Upper lobe of right lung (tissue), 1 donor: Measurements from ENCODE around the gene C2orf72. TPM values are rescaled to one million over a fixed set of nuclear protein-coding genes. Genes with fewer than 3 reads are reported as not detected.
"Not testable (repeated sequence)": the region's sequence is repeated elsewhere in the genome, so short reads cannot be mapped to it uniquely, and the experiment has no call there.

Experiments used
- ATAC-seq: fragments of 200-7000 bp; cut with Tn5 transposase; one replicate; pipeline ENCODE4 v1.9.1; 2020; ENCODE audit warnings: mild to moderate bottlenecking, moderate library complexity
- DNase-seq: peaks from one replicate; pipeline ENCODE4 v3.0.0-alpha.2; 2020
- H3K27ac ChIP-seq: fragments of 200-600 bp; one replicate; pipeline ENCODE4 v1.8.0; 2022
- H3K27me3 ChIP-seq: fragments of 200-600 bp; one replicate; pipeline ENCODE4 v1.8.0; 2022; ENCODE audit warnings: mild to moderate bottlenecking
- H3K36me3 ChIP-seq: fragments of 200-600 bp; one replicate; pipeline ENCODE4 v1.8.0; 2022
- H3K4me1 ChIP-seq: fragments of 200-600 bp; one replicate; pipeline ENCODE4 v1.8.0; 2022
- H3K4me3 ChIP-seq: fragments of 200-600 bp; one replicate; pipeline ENCODE4 v1.8.0; 2022; ENCODE audit warnings: mild to moderate bottlenecking
- H3K9me3 ChIP-seq: fragments of 200-600 bp; one replicate; pipeline ENCODE4 v1.8.0; 2022
- CTCF ChIP-seq: fragments of 200-600 bp; IDR thresholded peaks from one replicate; pipeline ENCODE4 v1.8.0; 2022; ENCODE audit warnings: antibody characterized with exemption
- intact Hi-C: fragments of 100-400 bp; cut with DNase I; formaldehyde crosslinking; loops from one replicate; pipeline ENCODE4 v1.11.0; 2022
- total RNA-seq: library from RNA; stranded (reverse); fragmentation: NEBNext Ultra II Directional; extraction: Animal tissue kit (Norgen Biotek cat#: 25700); gene quantifications from one replicate; pipeline ENCODE4 v1.2.1, GENCODE V29; 2021
- donor health status: DM: no; HTN: yes; CAD: no; lungs with severe emphysema.

Gene C2orf72
- total RNA-seq, 1 donor from 2014 or later, result 1.5 TPM

- no peak for TF ChIP-seq CTCF
- ATAC-seq, result no peak
- DNase-seq, result no peak
- Histone ChIP-seq H3K27me3 (peaks cover 6% of the 10 kb centered on the region), H3K27ac (no peak overlapping the region), H3K9me3 (no peaks in the 10 kb centered on the region), H3K4me1 (no peaks in the 10 kb centered on the region), H3K36me3 (no peaks in the 10 kb centered on the region), H3K4me3 (no peak overlapping the region)
- intact Hi-C loops, result no loop called here
Observed at GRCh38 chr2:231001036-231001435, 36.3 kb upstream of the C2orf72 start.

DNA sequence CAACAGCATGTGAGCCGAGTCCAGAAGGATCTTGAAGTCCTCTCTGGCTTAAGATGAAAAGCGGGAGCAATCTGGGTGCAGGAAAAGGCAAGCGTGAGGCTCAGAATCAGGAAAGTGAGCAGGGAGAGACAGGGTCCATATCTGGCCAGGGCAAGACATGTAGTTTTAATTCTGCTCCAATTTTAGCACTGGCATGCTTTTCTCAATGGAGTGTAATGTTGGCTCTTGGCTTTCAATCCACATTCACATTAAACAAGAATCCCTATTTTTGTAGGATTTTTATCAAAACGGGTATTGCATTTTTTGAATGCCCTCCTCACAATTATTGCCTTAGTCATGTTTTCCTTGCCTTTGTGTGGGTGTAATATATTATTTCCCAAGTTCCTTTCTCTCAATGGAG, 35.4 kb upstream of the C2orf72 start:
- no peaks in the 10 kb centered on the region for H3K9me3 ChIP-seq
- no peak for ATAC-seq
- no peaks in the 10 kb centered on the region for H3K4me1 ChIP-seq
- TF ChIP-seq CTCF, result no peak
- no peak overlapping the region for H3K27ac ChIP-seq
- no peak for DNase-seq
- H3K36me3 ChIP-seq, result no peaks in the 10 kb centered on the region
- intact Hi-C loops, result no loop called here
- peaks cover 6% of the 10 kb centered on the region for H3K27me3 ChIP-seq
- H3K4me3 ChIP-seq, result no peak overlapping the region

GRCh38 chr2:231002641-231003040, 34.7 kb upstream of the C2orf72 start:
- Histone ChIP-seq H3K36me3 (no peaks in the 10 kb centered on the region), H3K4me1 (no peaks in the 10 kb centered on the region), H3K27ac (no peak overlapping the region), H3K4me3 (no peak overlapping the region), H3K9me3 (no peaks in the 10 kb centered on the region), H3K27me3 (peaks cover 6% of the 10 kb centered on the region)
- DNase-seq (no peak), ATAC-seq (no peak)
- intact Hi-C loops, result no loop called here
- TF ChIP-seq CTCF, result no peak

- peaks cover 6% of the 10 kb centered on the region for H3K27me3 ChIP-seq
Observed at GRCh38 chr2:231003186-231003585, 34.1 kb upstream of the C2orf72 start.

DNA sequence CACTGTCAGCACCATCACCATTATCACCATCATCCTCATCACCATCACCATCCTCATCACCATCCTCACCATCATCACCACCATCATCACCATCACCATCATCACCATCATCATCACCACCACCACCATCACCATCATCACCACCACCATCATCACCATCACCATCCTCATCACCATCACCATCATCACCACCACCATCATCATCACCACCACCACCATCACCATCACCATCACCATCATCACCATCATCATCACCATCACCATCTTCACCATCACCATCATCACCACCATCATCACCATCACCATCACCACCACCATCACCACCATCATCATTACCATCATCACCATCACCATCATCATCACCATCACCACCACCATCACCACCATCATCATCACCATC, 32.4 kb upstream of the C2orf72 start:
- DNase-seq, H3K4me1 ChIP-seq, intact Hi-C loops, H3K27ac ChIP-seq, H3K36me3 ChIP-seq, H3K9me3 ChIP-seq, ATAC-seq, H3K4me3 ChIP-seq, H3K27me3 ChIP-seq: not testable (repeated sequence)

More at GRCh38 chr2:231003186-231003585, 34.1 kb upstream of the C2orf72 start:
- H3K9me3 ChIP-seq, result no peaks in the 10 kb centered on the region
- no peak for DNase-seq
- no peaks in the 10 kb centered on the region for H3K36me3 ChIP-seq
- H3K27ac ChIP-seq, result no peak overlapping the region
- TF ChIP-seq CTCF, result no peak
- intact Hi-C loops, result no loop called here
- H3K4me1 ChIP-seq, result no peaks in the 10 kb centered on the region
- no peak for ATAC-seq
- no peak overlapping the region for H3K4me3 ChIP-seq

GRCh38 chr2:231007286-231008098, 29.8 kb upstream of the C2orf72 start:
- no peaks in the 10 kb centered on the region for H3K4me1 ChIP-seq
- H3K27ac ChIP-seq, result no peak overlapping the region
- no peaks in the 10 kb centered on the region for H3K27me3 ChIP-seq
- no peaks in the 10 kb centered on the region for H3K9me3 ChIP-seq
- intact Hi-C loops, result no loop called here
- no peak overlapping the region for H3K4me3 ChIP-seq
- no peak for ATAC-seq
- no peak for TF ChIP-seq CTCF
- DNase-seq, result no peak
- H3K36me3 ChIP-seq, result no peaks in the 10 kb centered on the region
